Measurements from ENCODE around the gene COL5A1.

Gene COL5A1

GRCh38 chr9:134772331-134772730 is 130.7 kb downstream of the COL5A1 start:
- no peaks in the 10 kb centered on the region for H3K4me1 Mint-ChIP-seq
- ATAC-seq (ENCODE audit: low read depth) (no peak), DNase-seq (ENCODE audit: low spot score in 2 of 2) (no peak)
- H3K27me3 Mint-ChIP-seq: peaks cover 8% of the 10 kb centered on the region
- no peak overlapping the region for H3K4me3 Mint-ChIP-seq
- H3K36me3 Mint-ChIP-seq: no peaks in the 10 kb centered on the region
- no peaks in the 10 kb centered on the region for H3K9me3 Mint-ChIP-seq
- no peak overlapping the region for H3K27ac Mint-ChIP-seq

- H3K27ac Mint-ChIP-seq: no peak overlapping the region
- H3K4me1 Mint-ChIP-seq: no peaks in the 10 kb centered on the region
- no peaks in the 10 kb centered on the region for H3K36me3 Mint-ChIP-seq
- ATAC-seq (ENCODE audit: low read depth) (no peak), DNase-seq (ENCODE audit: low spot score in 2 of 2) (no peak)
- H3K4me3 Mint-ChIP-seq: no peak overlapping the region
- no peaks in the 10 kb centered on the region for H3K9me3 Mint-ChIP-seq
- H3K27me3 Mint-ChIP-seq: peaks cover 5% of the 10 kb centered on the region
Measured at GRCh38 chr9:134773842-134774241, 132.2 kb downstream of the COL5A1 start.

- ATAC-seq (ENCODE audit: low read depth): no peak
- no peaks in the 10 kb centered on the region for H3K9me3 Mint-ChIP-seq
- H3K4me3 Mint-ChIP-seq: no peak overlapping the region
Measured at GRCh38 chr9:134774410-134774809, 132.8 kb downstream of the COL5A1 start.

GRCh38 chr9:134775081-134775951 is 133.7 kb downstream of the COL5A1 start:
- DNase-seq (ENCODE audit: low spot score in 2 of 2): no peak
- Mint-ChIP-seq H3K27me3 (peaks cover 5% of the 10 kb centered on the region), H3K4me1 (no peaks in the 10 kb centered on the region), H3K4me3 (no peak overlapping the region), H3K36me3 (no peaks in the 10 kb centered on the region), H3K9me3 (no peaks in the 10 kb centered on the region), H3K27ac (no peak overlapping the region)
- no peak for ATAC-seq (ENCODE audit: low read depth)

More at GRCh38 chr9:134774410-134774809, 132.8 kb downstream of the COL5A1 start:
- Mint-ChIP-seq H3K27me3 (peaks cover 5% of the 10 kb centered on the region), H3K27ac (no peak overlapping the region), H3K36me3 (no peaks in the 10 kb centered on the region), H3K4me1 (no peaks in the 10 kb centered on the region)
- DNase-seq (ENCODE audit: low spot score in 2 of 2): no peak

- Mint-ChIP-seq H3K9me3 (no peaks in the 10 kb centered on the region), H3K36me3 (no peaks in the 10 kb centered on the region), H3K4me3 (no peak overlapping the region), H3K27me3 (peaks cover 5% of the 10 kb centered on the region), H3K4me1 (no peaks in the 10 kb centered on the region), H3K27ac (no peak overlapping the region)
- DNase-seq (ENCODE audit: low spot score in 2 of 2) (no peak), ATAC-seq (ENCODE audit: low read depth) (no peak)
Measured at GRCh38 chr9:134776080-134776796, 134.6 kb downstream of the COL5A1 start.

- no peak for DNase-seq (ENCODE audit: low spot score in 2 of 2)
- H3K27me3 Mint-ChIP-seq: no peaks in the 10 kb centered on the region
- no peak for ATAC-seq (ENCODE audit: low read depth)
Measured at GRCh38 chr9:134777153-134777552, 135.6 kb downstream of the COL5A1 start.

GRCh38 chr9:134778156-134778555 is 136.6 kb downstream of the COL5A1 start:
- no peaks in the 10 kb centered on the region for H3K36me3 Mint-ChIP-seq
- H3K9me3 Mint-ChIP-seq: no peaks in the 10 kb centered on the region
- DNase-seq (ENCODE audit: low spot score in 2 of 2) (no peak), ATAC-seq (ENCODE audit: low read depth) (no peak)
- H3K27me3 Mint-ChIP-seq: no peaks in the 10 kb centered on the region
- H3K4me1 Mint-ChIP-seq: no peaks in the 10 kb centered on the region
- H3K4me3 Mint-ChIP-seq: no peak overlapping the region
- no peak overlapping the region for H3K27ac Mint-ChIP-seq

More at GRCh38 chr9:134777153-134777552, 135.6 kb downstream of the COL5A1 start:
- no peaks in the 10 kb centered on the region for H3K36me3 Mint-ChIP-seq
- H3K27ac Mint-ChIP-seq: no peak overlapping the region
- no peaks in the 10 kb centered on the region for H3K4me1 Mint-ChIP-seq
- no peaks in the 10 kb centered on the region for H3K9me3 Mint-ChIP-seq
- no peak overlapping the region for H3K4me3 Mint-ChIP-seq

GRCh38 chr9:134778841-134779411 is 137.3 kb downstream of the COL5A1 start:
- H3K4me1 Mint-ChIP-seq: no peaks in the 10 kb centered on the region
- no peak overlapping the region for H3K4me3 Mint-ChIP-seq
- H3K27me3 Mint-ChIP-seq: no peaks in the 10 kb centered on the region
- no peaks in the 10 kb centered on the region for H3K9me3 Mint-ChIP-seq
- no peak overlapping the region for H3K27ac Mint-ChIP-seq
- ATAC-seq (ENCODE audit: low read depth): no peak
- no peaks in the 10 kb centered on the region for H3K36me3 Mint-ChIP-seq
- DNase-seq (ENCODE audit: low spot score in 2 of 2): no peak

- Mint-ChIP-seq H3K9me3 (no peaks in the 10 kb centered on the region), H3K4me3 (no peak overlapping the region), H3K4me1 (no peaks in the 10 kb centered on the region), H3K36me3 (no peaks in the 10 kb centered on the region), H3K27me3 (no peaks in the 10 kb centered on the region), H3K27ac (no peak overlapping the region)
- no peak for DNase-seq (ENCODE audit: low spot score in 2 of 2)
- no peak for ATAC-seq (ENCODE audit: low read depth)
Measured at GRCh38 chr9:134779640-134780039, 138.0 kb downstream of the COL5A1 start.

- ATAC-seq (ENCODE audit: low read depth): no peak
- Mint-ChIP-seq H3K4me3 (no peak overlapping the region), H3K27ac (no peak overlapping the region), H3K27me3 (no peaks in the 10 kb centered on the region), H3K4me1 (no peaks in the 10 kb centered on the region), H3K9me3 (no peaks in the 10 kb centered on the region), H3K36me3 (no peaks in the 10 kb centered on the region)
- no peak for DNase-seq (ENCODE audit: low spot score in 2 of 2)
Measured at GRCh38 chr9:134781591-134782302, 140.1 kb downstream of the COL5A1 start.

- no peak for ATAC-seq (ENCODE audit: low read depth)
- Mint-ChIP-seq H3K4me3 (no peak overlapping the region), H3K9me3 (no peaks in the 10 kb centered on the region), H3K4me1 (no peaks in the 10 kb centered on the region), H3K27me3 (peaks cover 5% of the 10 kb centered on the region), H3K36me3 (no peaks in the 10 kb centered on the region), H3K27ac (no peak overlapping the region)
- DNase-seq (ENCODE audit: low spot score in 2 of 2): no peak
Measured at GRCh38 chr9:134782921-134783698, 141.5 kb downstream of the COL5A1 start.

- DNase-seq (ENCODE audit: low spot score in 2 of 2): no peak
- H3K27ac Mint-ChIP-seq: no peak overlapping the region
- H3K4me1 Mint-ChIP-seq: no peaks in the 10 kb centered on the region
- H3K27me3 Mint-ChIP-seq: peaks cover 10% of the 10 kb centered on the region
- H3K9me3 Mint-ChIP-seq: no peaks in the 10 kb centered on the region
- no peaks in the 10 kb centered on the region for H3K36me3 Mint-ChIP-seq
- H3K4me3 Mint-ChIP-seq: no peak overlapping the region
- no peak for ATAC-seq (ENCODE audit: low read depth)
Measured at GRCh38 chr9:134783699-134784039, 142.1 kb downstream of the COL5A1 start.

GRCh38 chr9:134784577-134785305 is 143.1 kb downstream of the COL5A1 start:
- DNase-seq (ENCODE audit: low spot score in 2 of 2) (no peak), ATAC-seq (ENCODE audit: low read depth) (no peak)
- Mint-ChIP-seq H3K4me3 (no peak overlapping the region), H3K27me3 (peaks cover 10% of the 10 kb centered on the region), H3K27ac (no peak overlapping the region), H3K9me3 (no peaks in the 10 kb centered on the region), H3K4me1 (no peaks in the 10 kb centered on the region), H3K36me3 (no peaks in the 10 kb centered on the region)
